Mucosa of gallbladder (tissue), 1 donor: ENCODE data around the gene STAT6. TPM values are rescaled to one million over a fixed set of nuclear protein-coding genes. Genes with fewer than 3 reads are reported as not detected.
A peak's percentile ranks its signal among the peaks of the same experiment; 100 is the strongest.
"Not testable (repeated sequence)": the region's sequence is repeated elsewhere in the genome, so short reads cannot be mapped to it uniquely, and the experiment has no call there.

ENCODE experiments used
- DNase-seq: peaks from one replicate; pipeline ENCODE4 v3.0.0-alpha.2; 2020; ENCODE audit warnings: low spot score
- total RNA-seq: library from RNA; stranded (reverse); gene quantifications from one replicate; pipeline ENCODE4 v1.2.1, GENCODE V29; 2021
- donor health status: DM: no; HTN: no; CAD: no.

Gene STAT6
- total RNA-seq, 1 donor from 2014 or later = 287 TPM

GRCh38 chr12:57088354-57089270, 22.6 kb downstream of the STAT6 start, which contains the start of gene NAB2:
NAB2 (plus strand) TSS chr12:57089114; CDS start chr12:57089272, 158 bp downstream.
- peak; percentile 94 for DNase-seq

DNA sequence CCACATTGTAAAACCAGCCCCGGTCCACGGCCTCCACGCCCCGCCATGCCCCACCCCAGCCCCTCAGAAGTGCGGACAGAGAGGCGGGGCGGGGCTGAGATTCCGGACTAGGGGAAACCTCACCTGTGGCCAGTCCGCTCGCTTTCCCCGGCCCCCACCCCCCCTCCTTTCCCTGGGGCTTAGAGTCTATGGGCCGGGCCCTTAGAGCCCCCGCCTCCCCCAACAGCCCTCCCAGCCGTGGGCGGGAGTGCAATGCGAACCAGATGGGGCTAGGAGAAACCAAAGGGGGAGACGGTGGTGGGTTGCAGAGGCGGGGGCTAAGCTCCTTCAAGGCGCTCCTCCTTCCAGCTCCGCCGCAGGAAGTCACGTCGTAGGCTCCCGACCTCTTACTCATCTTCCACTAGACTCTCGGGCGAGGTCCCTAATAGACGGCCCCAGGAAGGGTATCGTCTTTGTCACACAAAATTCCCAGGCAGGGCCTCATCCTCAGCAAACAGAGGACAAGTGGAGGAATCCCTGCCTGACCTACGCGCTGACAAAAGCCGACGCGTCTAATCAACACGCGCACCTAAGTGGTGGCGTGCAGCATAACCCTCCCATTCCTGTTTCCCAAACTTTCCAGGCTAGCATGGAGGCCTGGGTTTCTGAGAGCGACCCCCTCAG, 23.3 kb downstream of the STAT6 start:
- DNase-seq = peak; percentile 82

DNA sequence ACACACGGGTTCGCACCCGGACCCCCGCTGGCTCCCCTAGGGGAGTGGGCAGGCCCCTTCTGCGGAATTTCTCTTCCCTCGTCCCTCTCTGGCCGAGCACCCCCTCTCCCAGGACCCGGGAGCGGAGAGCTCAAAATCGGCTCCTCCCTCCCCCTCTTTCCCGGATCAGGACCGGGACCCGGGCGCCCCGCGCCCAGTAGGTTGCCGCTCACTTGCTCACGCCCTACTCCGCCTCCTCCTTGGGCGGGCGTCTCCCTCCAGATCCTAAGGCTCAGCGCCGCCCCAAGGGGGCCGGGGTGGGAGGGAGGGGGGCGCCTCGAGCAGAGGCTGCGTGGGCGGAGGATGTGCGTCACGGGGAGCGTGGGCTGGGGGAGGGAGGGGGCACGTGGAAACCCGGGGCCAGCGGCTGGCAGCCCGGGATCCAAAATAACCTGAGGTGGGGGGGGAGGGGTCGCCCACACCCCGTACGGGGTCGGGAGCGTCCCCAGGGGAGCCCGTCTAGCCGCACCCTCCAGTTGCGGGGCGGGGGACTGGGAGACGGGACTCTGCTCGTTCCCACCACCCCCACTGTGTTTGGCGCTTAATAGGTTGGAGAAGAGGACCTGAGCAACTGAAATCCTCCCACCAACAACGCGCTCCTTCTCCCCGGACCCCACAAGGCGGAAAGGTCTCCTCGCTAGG, 24.0 kb downstream of the STAT6 start:
- DNase-seq = peak; percentile 89

DNA sequence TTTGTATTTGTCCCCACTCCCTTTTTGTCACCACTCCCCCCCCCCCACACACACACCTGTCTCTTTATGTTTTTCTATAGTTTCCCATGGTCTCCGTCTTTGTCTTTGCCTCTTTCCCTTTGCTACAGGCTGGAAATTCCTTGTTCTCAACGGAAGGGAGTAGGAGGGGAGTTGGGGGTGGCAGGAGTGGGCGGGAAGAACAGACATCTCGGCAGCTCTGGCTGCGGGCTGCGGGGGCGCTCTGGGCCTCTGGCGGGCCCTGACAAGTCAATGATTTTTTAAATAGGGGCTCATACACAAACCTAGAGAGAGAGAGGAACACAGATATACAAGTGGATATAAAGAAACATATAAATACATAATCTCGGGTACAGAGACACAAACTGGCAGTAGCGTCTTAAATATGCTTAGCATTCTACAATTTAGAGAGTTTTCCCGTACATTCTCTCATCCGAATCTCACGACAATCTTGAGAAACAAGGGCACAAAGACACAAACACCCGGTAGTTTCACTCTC, 24.6 kb downstream of the STAT6 start:
- peak; percentile 61 for DNase-seq

DNA sequence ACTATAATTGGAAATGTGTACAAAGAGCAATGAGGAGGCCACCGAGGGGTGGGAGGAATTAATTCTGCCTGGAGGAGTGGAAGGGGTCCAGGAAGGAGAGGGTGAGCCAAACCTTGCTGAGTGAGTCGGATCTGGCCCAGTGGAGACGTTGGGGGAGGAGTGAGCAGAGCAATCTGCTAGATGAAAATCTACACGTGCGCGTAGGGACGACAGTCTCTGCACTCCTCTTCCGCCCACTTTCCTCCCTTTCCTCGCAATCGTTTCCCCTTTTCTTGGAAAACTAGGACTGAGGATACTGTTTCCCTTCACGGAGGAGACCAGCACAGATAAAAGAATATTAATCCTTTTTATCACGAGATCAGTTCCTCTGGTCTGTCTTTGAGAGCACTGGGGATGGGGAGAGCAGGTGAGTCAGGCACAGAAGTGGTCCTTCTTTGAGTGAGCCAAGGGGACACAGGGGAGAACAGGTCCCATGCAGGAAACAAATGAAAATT, 25.1 kb downstream of the STAT6 start:
- no peak for DNase-seq

GRCh38 chr12:57080855-57081254, 30.3 kb downstream of the STAT6 start:
- no peak for DNase-seq

DNA sequence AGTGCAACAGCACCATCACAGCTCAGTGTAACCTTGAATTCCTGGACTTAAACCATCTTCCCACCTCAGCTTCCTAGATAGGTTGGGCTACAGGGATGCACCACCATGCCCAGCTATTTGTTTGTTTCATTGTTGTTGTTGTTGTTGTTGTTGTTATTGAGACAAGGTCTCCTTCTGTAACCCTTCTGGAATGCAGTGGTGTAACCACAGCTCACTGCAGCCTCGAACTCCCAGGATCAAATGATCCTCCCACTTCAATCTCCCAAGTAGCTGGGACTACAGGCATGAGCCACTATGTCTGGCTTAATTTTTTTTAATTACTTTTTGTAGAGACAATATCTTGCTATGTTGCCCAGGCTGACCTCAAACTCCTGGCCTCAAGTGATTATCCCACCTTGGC, 31.3 kb downstream of the STAT6 start:
- DNase-seq = no peak

GRCh38 chr12:57078519-57079404, 32.4 kb downstream of the STAT6 start, which contains the start of gene NEMP1:
NEMP1 (minus strand) TSS chr12:57078791; CDS start chr12:57078745, 46 bp downstream.
- peak; percentile 99 for DNase-seq

- not testable (repeated sequence) for DNase-seq
These were observed 37.4 kb downstream of the STAT6 start for GRCh38 chr12:57073566-57074450.

DNA sequence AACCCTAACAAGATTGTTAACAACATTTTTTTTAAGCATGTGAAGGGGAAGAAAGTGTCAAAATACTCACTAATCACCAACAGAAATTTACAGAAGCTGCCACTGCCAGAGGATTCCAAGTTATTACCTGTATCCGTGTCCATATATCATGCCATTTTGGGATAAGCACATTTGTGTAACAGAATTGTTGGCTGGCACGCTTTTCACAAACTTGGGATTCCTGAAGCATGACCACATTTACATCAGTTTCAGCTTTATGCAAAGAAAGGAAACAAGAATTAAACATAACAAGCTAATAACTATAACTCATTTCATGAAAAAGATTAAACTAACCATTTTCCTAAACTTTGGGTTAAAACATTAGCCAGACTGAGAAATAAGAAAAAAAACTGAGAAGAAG, 38.5 kb downstream of the STAT6 start:
- no peak for DNase-seq

DNA sequence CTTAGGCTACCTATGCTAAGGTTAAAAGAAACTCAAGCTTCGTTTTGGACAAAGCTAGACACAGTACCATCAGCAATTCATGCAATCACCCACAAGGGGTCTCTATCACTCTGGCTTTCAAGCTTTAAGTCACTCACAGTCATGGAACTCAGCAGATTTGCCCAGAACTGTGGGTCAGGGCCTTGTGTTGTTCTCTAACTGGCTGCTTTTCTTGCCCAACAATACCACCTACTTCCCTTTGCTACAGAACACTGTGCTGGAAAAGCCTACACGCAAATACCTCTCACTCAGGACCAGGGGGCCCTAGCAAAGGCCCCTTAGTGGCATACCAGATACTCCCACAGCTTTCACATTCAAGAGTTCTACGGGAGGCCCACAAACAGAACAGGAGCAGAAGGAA, 41.6 kb downstream of the STAT6 start:
- peak; percentile 77 for DNase-seq

GRCh38 chr12:57066245-57066644, 44.9 kb downstream of the STAT6 start:
- DNase-seq = no peak

DNA sequence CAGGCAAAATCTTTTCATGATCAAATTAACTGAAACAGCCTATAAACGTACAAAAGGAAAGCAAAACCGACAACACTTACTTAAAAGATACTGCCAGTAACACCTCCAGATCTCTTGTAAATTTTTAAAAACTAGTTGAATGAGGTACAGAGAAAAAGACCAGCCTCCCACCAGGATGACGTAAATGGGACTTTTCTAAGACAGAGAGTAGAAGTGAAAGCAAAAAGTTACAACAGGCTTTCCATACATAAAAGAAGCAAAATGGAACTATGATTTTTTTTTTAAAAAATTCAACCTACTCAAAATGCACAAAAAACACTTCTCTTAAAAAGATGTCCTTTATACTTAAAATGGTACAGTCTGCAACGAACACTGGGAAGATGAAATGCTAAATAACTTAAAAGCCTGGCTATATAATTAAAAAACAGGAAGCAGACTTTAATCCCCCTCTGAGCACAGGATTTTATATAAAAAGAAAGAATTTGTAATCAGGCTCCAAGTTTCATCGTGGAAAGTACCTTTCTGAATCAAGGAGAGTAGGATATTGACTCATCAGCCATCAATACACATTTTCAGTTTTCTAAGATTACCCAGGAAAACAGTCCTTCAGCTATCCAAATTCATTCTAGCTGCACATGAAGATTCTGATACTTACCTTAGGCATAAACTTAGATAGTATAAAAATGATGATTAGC, 47.0 kb downstream of the STAT6 start:
- DNase-seq = no peak

DNA sequence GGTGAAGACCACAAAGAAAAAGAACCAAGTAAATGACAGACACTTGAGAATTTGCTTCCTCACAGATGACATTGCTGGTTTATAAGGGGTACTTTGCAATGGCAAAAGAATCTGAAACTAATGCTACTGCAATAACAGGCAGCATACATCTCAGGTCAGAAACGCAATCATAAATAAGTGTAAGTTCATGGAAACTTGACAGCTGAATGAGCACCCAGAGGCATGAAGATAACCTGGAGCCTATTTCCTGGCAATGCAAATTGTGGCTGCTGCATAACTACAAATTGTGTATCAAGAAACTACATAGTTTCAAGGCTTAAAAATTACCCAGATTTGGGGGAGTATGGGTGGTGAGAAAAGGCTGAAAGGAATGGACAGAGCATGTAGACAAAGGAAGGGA, 52.7 kb downstream of the STAT6 start:
- no peak for DNase-seq

DNA sequence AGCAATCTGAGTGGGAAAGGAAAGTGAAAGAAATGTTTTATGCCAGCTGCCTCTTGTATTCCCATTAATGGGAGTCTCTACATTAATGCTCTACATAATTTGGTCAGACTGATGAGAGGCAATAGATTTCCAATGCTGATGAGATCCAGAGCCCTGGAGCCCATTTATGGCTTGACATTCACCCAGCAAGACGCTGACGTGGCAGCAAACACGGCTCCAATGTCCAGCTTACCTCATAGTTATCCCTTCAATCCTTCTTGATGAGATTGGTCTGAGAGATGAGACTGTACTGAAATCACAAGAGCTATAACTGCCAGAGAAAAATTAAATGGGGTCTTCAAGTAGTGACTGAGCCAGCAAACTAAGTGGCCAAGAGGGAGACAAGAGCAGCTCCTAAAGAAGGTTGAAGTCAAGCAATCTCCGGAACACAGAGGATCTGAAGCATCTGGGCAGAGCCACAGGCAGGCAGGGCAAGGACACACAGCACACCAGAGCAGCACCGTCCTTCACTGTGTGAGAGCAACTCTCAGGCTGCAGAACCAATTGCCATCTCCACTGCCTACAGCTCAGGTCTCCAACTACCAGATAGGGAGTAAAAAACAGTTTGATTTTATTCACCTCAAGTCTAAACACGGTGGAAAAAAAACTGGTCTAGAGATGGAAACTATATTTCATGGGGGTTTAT, 54.0 kb downstream of the STAT6 start:
- no peak for DNase-seq

GRCh38 chr12:57055824-57056223, 55.3 kb downstream of the STAT6 start:
- no peak for DNase-seq

DNA sequence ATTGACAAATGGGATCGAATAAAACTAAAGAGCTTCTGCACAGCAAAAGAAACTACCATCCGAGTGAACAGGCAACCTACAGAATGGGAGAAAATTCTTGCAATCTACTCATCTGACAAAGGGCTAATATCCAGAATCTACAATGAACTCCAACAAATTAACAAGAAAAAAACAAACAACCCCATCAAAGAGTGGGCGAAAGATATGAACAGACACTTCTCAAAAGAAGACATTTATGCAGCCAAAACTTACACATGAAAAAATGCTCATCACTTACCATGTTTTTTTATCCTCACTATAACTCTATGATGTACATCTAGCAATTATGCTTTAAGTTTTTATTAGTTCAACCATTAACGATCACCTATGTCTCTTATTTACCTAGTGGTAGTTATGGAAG, 57.3 kb downstream of the STAT6 start:
- not testable (repeated sequence) for DNase-seq

GRCh38 chr12:57053146-57053545, 58.0 kb downstream of the STAT6 start:
- DNase-seq = not testable (repeated sequence)

GRCh38 chr12:57051011-57051410, 60.2 kb downstream of the STAT6 start:
- no peak for DNase-seq
